Hematopoietic multipotent progenitor cell treated with erythropoietin and hydrocortisone succinate and interleukin-3 and kit ligand, for 8 days (in vitro differentiated cells): ENCODE data around the gene SLC8A3.
A peak's percentile ranks its signal among the peaks of the same experiment; 100 is the strongest.

Source experiments
- DNase-seq: peaks from one replicate; pipeline ENCODE4 v3.0.0-alpha.2; 2015

SLC8A3 gene

GRCh38 chr14:70022771-70023445 is 165.8 kb downstream of the SLC8A3 start:
- DNase-seq, result no peak

GRCh38 chr14:70021548-70022220 is 167.1 kb downstream of the SLC8A3 start:
- DNase-seq, result no peak

GRCh38 chr14:70020352-70021170 is 168.2 kb downstream of the SLC8A3 start:
- DNase-seq, result no peak

- DNase-seq, result no peak
These were observed 169.1 kb downstream of the SLC8A3 start for GRCh38 chr14:70019695-70020094.

- no peak for DNase-seq
These were observed 170.0 kb downstream of the SLC8A3 start for GRCh38 chr14:70018713-70019211.

- no peak for DNase-seq
These were observed 170.5 kb downstream of the SLC8A3 start for GRCh38 chr14:70018230-70018629.

- DNase-seq, result no peak
These were observed 174.2 kb downstream of the SLC8A3 start for GRCh38 chr14:70014406-70015095.

- DNase-seq, result peak; percentile 59
These were observed 175.4 kb downstream of the SLC8A3 start for GRCh38 chr14:70013271-70013873.

- no peak for DNase-seq
These were observed 177.0 kb downstream of the SLC8A3 start for GRCh38 chr14:70011708-70012107.

GRCh38 chr14:70011098-70011497 is 177.7 kb downstream of the SLC8A3 start:
- DNase-seq, result no peak

GRCh38 chr14:70009961-70010360 is 178.8 kb downstream of the SLC8A3 start:
- DNase-seq, result no peak

- DNase-seq, result no peak
These were observed 180.2 kb downstream of the SLC8A3 start for GRCh38 chr14:70008284-70009262.

GRCh38 chr14:70006699-70007098 is 182.1 kb downstream of the SLC8A3 start:
- no peak for DNase-seq

GRCh38 chr14:70005281-70005805 is 183.4 kb downstream of the SLC8A3 start:
- no peak for DNase-seq

- DNase-seq, result no peak
These were observed 184.0 kb downstream of the SLC8A3 start for GRCh38 chr14:70004791-70005190.

GRCh38 chr14:70002589-70003346 is 186.0 kb downstream of the SLC8A3 start:
- no peak for DNase-seq

- no peak for DNase-seq
These were observed 188.2 kb downstream of the SLC8A3 start for GRCh38 chr14:70000601-70001000.

GRCh38 chr14:69999261-69999674 is 189.5 kb downstream of the SLC8A3 start:
- DNase-seq, result no peak

GRCh38 chr14:69997849-69998248 is 190.9 kb downstream of the SLC8A3 start:
- no peak for DNase-seq

- no peak for DNase-seq
These were observed 192.5 kb downstream of the SLC8A3 start for GRCh38 chr14:69996216-69996615.
